Superior temporal gyrus (tissue), 1 donor: ENCODE results near the gene CSNK1G1.
"Not testable (repeated sequence)": the region's sequence is repeated elsewhere in the genome, so short reads cannot be mapped to it uniquely, and the experiment has no call there.

Source experiments
- DNase-seq: peaks from one replicate; pipeline ENCODE4 v3.0.0-alpha.2; 2016; ENCODE audit errors: extremely low spot score

The CSNK1G1 gene

DNA sequence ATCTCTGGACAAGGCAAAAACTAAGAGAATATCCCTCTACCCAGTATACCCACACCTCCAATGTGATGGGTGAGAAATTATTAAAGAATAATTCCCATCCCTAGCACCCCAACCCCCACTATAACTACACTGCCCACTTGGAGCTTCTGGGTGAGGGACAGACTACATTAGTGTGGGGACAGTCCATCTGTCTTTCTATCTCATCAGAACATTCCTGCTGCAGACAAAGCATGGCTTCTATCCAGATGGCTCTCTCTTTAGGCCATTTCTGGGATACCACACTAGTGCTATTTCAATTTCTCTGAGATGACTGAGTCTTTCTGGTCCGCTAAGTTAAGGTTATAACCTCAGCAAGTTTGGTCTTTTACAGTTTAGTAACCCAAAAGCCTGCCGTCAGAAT is 6.6 kb downstream of the CSNK1G1 start:
- DNase-seq = no peak

DNA sequence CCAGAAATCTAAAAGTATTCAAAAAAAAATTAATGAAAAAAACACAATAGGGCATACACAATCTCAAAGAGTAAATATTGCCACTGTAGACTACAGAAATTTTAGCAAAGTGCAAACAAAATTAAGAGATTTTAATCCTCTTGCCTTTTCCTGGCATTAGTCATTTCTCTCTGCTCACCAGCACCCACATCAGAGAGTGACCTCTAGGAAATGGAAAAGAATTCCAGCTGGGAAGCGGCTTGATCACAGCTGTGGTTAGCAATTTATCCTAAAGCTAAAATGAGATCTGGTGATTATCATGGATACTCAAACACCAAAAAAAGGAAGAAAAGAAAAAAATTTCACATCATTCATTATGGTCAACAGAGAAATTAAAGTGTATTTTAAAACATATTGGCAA is 7.5 kb downstream of the CSNK1G1 start:
- no peak for DNase-seq

DNA sequence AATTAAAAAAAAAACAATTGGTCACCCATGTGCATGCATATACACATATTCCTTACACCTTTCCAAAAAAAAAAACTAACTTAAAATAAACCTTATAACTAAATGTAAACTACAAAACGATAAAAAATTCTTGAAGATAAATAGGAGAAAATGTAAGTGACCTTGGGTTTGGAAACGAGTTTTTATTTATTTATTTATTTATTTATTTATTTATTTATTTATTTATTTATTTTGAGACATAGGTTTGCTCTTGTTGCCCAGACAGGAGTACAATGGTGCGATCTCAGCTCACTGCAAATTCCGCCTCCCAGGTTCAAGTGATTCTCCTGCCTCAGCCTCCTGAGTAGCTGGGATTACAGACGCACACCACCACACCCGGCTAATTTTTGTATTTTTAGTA is 9.7 kb downstream of the CSNK1G1 start:
- DNase-seq = not testable (repeated sequence)

DNA sequence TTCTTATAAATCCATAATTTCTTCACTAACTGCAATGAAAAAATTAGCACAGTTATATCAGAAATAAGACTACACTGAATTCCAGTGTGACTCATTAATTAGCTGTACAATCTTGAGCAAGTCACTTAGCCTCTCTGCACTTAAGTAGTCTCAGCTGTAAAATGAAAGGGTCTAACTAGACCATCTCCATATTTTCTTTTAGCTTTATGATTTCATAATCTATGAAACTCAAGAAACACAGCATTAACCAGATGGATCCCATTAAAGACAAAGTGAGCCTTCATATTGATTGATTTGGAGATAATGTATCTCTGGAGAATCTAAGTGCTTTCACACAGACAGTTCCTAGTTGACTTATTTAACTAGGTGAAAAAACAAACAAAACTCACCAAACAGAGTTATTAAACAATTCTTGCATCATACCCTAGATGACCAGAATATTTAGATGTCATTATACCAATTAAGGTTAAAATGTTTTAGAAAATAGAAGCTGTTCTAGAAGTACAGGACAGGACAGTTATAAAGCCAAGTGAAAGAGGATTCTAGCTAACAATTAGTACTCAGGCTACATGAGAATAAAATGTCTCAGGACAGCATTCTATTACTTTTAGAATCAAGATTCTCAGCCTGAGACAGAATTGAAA is 11.2 kb downstream of the CSNK1G1 start:
- DNase-seq = no peak

DNA sequence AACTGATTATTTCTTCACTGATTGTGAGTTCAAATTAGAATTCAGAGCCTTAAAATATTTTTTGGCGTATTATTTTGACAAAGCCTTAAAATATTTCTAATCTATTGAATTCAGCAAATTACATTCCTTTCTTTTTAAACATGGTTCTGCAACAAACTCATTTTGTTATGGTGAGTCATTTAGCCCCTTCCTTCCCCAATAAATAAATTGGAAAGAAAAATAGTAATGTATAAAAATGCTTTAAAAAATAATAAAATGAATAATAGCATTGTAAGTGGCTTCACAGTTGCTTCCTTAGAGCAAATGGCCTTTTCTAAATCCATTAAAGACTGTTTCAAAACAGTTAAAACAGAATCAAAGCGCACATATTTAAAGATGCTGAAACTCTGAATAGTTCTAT is 12.1 kb downstream of the CSNK1G1 start:
- DNase-seq = no peak

DNA sequence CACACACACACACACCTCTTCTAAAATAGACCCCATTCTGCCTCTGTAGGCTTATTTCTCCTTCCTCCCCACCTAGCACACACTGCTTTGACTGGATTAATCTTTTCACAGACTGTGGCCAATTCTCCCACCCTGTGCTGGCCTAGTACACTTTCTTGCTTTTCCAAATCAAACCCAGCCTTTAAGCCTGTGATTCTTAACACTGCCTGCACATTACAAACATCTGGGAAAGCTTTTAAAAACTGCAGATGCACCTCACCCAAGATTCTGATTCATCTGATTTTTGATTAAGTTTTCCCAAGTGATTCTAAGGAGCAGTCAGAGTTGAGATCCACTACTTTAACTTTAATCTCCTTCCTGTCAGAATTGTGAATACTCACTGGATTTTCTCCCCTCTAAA is 12.8 kb downstream of the CSNK1G1 start:
- DNase-seq = no peak

DNA sequence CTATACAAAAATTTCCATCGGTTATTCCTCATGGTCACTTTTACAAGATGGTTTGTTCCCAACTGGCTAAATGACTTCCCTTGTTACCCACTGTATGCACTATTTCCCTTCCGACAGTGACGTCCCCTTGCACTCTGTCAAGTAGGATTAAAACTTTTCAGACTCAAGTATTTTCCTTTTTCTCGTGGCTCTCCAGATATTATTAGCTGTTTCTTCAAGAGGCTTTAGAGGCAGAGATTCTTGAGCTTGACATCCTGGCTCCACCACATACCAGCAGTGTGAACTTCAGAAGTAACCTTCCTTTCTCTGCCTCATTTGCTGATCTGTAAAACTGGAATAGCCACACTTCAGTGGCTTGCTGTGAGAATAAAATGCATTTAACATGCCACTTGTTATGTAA is 14.0 kb downstream of the CSNK1G1 start:
- DNase-seq = no peak

DNA sequence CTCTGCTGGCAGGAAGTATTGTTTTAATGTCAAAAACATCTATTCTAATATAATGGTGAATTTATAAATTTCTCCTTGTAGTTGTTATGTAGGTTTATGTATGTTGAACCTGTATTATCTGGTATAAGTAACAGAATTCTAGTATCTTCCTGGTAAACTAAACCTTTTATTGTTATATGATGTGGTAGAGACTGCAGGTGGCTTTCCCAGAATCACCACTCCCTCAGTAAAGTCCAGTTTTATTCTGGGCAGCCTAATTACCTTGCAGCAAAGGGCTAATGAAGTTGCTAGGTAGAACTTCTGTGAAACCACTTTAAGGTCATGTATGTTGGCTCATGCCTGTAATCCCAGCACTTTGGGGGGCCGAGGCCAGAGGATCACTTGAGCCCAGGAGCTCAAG is 15.6 kb downstream of the CSNK1G1 start:
- DNase-seq = no peak

DNA sequence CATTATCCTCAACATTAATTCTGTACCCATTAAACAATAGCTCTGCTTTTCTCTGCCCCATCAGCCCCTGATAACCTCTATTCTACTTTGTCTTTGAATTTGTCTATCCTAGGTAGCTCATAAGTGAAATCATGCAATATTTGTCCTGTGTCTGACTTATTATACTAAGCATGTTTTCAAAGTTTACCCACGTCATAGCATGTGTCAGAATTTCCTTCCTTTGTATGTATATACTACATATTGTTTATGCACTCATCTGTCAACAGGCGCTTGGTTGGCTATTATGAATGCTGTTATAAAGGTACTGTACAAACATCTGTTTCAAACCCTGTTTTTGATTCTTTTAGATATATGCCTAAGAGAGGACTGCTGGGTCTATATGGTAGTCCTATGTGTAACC is 18.2 kb downstream of the CSNK1G1 start:
- DNase-seq = no peak

DNA sequence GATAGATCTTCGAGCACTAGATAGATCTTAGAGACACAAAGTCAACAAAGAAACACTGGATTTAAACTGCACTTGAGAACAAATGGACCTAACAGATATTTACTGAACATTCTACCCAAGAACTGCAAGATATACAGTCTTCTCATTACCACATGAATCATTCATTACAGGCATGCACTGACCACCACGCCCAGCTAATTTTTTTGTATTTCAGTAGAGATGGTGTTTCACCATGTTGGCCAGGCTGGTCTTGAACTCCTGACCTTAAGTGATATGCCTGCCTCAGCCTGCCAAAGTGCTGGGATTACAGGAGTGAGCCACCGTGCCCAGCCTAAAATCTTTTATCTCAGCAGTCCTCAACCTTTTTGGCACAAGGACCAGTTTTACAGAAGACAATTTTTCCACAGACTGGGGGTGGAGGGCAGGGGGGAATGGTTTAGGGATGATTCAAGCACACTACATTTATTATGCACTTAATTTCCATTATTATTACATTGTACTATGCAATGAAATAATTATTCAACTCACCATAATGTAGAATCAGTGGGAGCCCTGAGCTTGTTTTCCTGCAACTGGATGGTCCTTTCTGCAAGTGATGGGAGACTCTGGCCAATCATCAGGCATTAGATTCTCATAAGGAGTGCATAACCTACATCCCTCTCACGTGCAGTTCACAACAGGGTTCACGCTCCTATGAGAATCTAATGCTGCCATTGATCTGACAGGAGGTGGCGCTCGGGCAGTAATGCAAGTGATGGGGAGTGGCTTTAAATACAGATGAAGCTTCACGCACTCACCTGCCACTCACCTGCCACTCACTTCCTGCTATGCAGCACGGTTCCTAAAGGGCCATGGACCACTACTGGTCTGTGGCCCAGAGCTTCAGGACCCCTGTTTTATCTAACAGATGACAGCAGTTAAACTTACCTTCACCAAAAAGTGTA is 21.7 kb downstream of the CSNK1G1 start:
- DNase-seq = no peak

DNA sequence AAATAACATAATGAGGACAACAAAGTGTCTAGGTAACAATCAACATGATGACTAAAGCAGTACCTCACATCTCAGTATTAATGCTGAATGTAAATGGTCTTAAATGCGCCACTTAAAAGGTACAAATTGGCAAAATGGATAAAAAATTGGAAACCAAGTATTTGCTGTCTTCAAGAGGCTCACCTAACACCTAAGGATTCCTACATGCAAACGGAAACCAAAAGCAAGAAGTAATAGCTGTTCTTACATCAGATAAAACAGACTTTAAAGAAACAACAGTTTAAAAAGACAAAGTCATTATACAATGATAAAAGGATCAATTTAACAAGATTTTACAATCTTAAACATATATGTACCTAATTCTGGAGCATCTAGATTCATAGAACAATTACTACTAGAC is 22.5 kb downstream of the CSNK1G1 start:
- DNase-seq = no peak

DNA sequence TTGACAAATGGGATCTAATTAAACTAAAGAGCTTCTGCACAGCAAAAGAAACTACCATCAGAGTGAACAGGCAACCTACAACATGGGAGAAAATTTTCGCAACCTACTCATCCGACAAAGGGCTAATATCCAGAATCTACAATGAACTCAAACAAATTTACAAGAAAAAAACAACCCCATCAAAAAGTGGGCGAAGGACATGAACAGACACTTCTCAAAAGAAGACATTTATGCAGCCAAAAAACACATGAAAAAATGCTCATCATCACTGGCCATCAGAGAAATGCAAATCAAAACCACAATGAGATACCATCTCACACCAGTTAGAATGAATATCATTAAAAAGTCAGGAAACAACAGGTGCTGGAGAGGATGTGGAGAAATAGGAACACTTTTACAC is 24.3 kb downstream of the CSNK1G1 start:
- not testable (repeated sequence) for DNase-seq

DNA sequence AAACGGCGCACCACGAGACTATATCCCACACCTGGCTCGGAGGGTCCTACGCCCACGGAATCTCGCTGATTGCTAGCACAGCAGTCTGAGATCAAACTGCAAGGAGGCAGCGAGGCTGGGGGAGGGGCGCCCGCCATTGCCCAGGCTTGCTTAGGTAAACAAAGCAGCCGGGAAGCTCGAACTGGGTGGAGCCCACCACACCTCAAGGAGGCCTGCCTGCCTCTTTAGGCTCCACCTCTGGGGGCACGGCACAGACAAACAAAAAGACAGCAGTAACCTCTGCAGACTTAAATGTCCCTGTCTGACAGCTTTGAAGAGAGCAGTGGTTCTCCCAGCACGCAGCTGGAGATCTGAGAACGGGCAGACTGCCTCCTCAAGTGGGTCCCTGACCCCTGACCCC is 29.0 kb downstream of the CSNK1G1 start:
- not testable (repeated sequence) for DNase-seq

DNA sequence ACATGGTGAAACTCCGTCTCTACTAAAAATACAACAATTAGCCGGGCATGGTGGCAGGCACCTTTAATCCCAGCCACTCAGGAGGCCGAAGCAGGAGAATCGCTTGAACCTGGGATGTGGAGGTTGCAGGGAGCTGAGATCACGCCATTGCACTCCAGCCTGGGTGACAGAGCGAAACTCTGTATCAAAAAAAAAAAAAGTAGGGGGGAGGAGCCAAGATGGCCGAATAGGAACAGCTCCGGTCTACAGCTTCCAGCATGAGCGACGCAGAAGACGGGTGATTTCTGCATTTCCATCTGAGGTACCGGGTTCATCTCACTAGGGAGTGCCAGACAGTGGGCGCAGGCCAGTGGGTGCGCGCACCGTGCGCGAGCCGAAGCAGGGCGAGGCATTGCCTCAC is 29.5 kb downstream of the CSNK1G1 start:
- DNase-seq = not testable (repeated sequence)

DNA sequence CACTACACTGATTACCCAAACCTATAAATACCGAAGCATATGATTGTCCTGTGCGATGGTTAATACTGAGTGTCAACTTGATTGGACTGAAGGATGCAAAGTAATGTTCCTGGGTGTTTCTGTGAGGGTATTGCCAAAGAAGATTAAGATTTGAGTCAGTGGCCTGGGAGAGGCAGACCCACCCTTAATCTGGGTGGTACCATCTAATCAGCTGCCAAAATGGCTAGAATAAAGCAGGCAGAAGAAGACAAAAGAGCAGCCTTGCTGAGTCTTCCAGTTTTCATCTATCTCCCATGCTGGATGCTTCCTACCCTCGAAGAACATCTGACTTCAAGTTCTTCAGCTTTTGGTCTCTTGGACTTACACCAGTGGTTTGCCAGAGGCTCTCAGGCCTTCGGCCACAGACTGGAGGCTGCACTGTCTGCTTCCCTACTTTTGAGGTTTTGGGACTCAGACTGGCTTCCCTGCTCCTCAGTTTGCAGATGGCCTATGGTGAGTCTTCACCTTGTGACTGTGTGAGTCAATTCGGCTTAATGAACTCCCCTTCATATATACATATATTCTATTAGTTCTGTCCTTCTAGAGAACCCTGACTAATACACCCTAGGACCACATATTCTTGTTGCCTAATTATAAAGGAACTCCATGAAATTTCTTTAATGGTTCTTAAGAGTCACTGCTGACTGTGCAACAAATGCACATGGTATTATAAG is 31.7 kb downstream of the CSNK1G1 start:
- DNase-seq = no peak

DNA sequence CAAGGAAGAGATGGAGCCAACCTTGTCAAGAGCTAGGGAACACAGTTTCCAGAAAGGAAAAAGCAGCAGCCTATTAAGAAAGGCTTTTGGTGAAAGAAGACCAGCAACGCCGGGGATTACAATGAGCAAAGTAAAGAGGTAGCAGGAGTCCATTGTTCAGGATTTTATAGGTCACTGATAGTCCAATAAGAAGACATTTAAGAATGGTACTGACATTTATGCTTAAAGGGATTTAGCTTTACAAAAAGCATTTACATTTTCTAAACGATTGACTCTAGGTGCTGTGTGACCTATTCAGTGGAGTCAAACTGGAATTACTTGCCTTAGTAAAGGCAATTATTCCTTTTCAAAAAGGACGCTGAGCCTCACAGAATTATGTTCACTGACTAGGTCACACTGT is 40.8 kb downstream of the CSNK1G1 start:
- no peak for DNase-seq

DNA sequence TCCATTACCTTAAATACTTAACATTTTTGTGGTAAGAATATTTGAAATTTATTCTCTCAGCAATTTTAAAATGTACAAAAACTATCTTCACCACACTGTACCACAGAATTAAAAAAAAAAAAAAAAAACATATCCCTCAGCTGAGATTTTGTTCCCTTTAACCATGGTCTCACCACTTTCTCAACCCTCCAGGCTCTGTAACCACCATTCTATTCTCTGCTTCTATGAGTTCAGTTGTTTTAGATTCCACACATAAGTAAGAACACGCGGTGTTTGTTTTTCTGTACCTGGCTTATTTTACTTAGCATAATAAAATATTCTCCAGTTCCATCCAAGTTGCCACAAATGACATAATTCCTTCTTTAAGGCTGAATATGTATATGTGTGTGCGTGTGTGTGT is 41.5 kb downstream of the CSNK1G1 start:
- no peak for DNase-seq

DNA sequence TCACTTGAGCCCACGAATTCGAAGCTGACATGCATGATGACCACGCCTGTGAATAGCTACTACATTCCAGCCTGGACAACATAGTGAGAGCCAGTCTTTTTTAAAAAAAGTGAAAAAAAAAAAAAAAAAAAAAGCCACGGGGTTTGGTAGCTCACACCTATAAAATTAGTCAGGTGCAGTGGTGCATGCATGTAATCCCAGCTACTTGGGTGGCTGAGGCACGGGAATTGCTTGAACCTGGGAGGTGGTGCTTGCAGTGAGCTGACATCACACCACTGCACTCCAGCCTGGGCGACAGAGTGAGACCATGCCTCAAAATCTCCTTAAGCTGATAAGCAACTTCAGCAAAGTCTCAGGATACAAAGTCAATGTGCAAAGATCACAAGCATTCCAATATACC is 44.4 kb downstream of the CSNK1G1 start:
- no peak for DNase-seq

DNA sequence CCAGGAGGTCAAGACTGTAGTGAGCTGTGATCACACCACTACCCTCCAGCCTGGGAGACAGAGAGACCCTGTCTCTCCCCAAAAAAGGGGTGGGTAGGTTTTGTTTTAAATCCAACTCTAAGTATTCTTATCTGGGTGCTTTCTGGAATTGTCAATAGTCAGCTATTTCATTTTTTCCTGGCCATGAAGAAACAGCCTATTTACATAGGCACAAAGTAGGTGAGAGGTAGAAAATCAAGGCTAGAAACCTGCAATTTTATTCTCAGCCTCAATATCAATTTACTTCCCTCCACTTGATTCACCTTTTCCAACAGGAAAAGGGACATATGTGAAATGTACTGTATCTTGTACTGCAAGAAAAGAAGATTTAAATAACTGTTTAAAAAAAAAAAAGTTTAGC is 45.9 kb downstream of the CSNK1G1 start:
- DNase-seq = no peak

DNA sequence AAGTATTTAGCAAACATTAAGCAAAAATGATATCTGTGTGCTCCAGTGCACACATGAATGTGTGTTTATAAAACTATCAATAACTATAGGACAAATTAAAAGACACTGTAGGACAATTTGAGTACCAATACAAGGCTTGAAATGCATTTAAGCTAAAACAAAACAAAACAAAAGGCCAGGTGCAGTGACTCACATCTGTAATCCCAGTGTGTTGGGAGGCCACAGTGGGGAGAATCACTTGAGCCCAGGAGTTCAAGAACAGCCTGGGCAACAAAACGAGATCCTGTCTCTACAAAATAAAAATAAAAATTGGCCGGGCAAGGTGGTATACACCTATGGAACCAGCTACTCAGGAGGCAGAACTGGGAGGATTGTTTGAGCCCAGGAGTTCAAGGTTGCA is 50.7 kb downstream of the CSNK1G1 start:
- no peak for DNase-seq

DNA sequence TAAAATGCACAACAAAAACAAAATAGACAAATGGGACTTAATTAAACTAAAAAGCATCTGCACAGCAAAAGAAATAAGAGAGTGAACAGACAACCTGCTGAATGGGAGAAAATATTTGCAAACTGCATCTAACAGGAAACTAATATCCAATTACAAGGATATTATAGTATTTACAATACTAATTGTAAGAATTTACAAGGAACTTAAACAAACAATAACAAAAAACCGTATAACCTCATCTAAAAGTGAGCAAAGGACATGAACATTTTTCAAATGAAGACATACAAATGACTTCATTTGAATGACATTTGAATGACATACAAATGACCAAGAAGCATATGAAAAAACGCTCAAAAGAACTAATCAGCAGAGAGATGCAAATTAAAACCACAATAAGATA is 66.4 kb downstream of the CSNK1G1 start:
- DNase-seq = no peak

DNA sequence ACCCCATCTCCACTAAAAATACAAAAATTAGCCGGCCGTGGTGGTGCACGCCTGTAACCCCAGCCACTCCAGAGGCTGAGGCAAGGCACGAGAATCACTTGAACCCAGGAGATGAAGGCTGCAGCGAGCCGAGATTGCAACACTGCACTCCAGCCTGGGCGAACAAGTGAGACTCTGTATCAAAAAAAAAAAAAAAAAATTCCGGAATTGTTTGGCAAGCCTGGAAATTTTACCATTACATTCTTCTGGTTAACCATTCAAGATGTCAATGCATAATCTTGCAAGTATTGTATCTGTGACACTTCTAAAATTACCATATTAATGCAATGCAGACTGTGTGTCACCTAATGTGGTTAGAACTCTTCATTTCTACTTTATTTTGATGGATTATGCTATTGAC is 67.0 kb downstream of the CSNK1G1 start:
- no peak for DNase-seq

DNA sequence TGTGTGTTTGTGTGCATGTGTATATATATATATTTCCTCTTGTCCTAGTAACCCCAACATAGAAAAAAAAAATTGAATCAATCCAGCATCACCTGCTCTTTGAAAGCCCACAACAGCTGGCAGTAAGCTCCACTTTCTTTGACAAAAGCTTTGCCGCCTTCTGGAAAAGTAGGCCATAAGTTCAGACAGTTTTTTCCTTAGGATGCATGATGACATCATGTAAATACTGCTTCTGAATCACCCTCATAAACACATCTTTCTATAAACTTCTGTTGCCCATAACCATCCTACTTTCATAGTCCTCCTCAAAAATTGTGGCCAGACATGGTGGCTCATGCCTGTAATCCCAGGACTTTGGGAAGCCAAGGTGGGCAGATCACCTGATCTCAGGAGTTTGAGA is 67.4 kb downstream of the CSNK1G1 start:
- DNase-seq = no peak
